H1 (cell line): Measurements from ENCODE around the gene NKD2. TPM values are rescaled to one million over a fixed set of nuclear protein-coding genes. Genes with fewer than 3 reads are reported as not detected.

Experiments used
- EGR1 ChIP-seq: IDR thresholded peaks from 2 replicates; pipeline ENCODE4 v1.6.1; 2011; ENCODE audit warnings: low read depth, low read length, borderline replicate concordance
- YY1 ChIP-seq: IDR thresholded peaks from 2 replicates; pipeline ENCODE4 v1.6.1; 2011; ENCODE audit warnings: low read depth, mild to moderate bottlenecking, low read length
- polyA plus RNA-seq, 7 experiments: library from polyadenylated mRNA; depleted of rRNA in 3 of 7; stranded (reverse) in 5 of 7; unstranded in 2 of 7; fragments of >200 nt in 5 of 7; fragments of 200-250 nt in 2 of 7; gene quantifications; 1 replicate in 5 of 7; 2 replicates in 1 of 7; 4 replicates in 1 of 7; pipeline versions ENCODE4 v1.2.1 to v1.2.3, GENCODE V29; 2011 to 2013; ENCODE audit warnings: missing spikeins in 2 of 7, mixed read lengths in 2 of 7
- total RNA-seq: library from RNA; stranded (reverse); fragmentation: NEBNext Ultra II Directional; extraction: Animal tissue kit (Norgen Biotek cat#: 25700); gene quantifications from 2 replicates; pipeline ENCODE4 v1.2.1, GENCODE V29; 2021

The NKD2 gene
- total and polyA plus RNA-seq, 2 of the 8 experiments (the other 6 are each of a cell fraction or from before 2014, with no cell fraction given) = 5.5 to 7.9 TPM

DNA sequence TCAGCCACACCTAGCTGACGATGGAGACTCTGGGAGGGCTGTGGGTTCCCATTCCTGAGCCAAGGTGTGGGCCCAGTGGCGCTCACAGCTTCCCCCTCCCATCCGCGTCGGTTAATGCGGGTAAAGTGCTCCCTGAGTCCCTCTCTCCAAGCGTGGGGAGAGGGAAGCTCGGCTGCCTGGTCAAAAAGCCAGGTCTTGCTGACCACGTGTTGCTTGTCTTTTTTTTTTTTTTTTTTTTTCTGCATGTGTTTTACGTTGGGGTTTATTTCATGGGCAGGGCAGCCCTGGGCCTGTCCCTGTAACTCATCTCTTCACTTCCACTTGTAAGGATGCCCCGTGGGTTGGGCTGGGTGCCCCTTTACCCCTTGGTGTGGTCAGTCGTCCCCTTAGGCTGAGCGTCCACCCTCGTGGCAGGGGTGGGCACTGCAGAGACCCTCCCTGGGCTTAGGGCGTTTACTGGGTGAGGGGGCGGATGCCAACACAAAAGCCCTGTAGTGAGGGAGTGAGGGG, 11.9 kb downstream of the NKD2 start (continued):
- TF ChIP-seq EGR1 = no peak
- TF ChIP-seq YY1 = no peak
